GM03348 (cell line): ENCODE measurements around the gene TNFSF11.

Source experiments
- DNase-seq: peaks from one replicate; pipeline ENCODE4 v3.0.0; 2012; ENCODE audit warnings: low spot score

Gene TNFSF11

DNA sequence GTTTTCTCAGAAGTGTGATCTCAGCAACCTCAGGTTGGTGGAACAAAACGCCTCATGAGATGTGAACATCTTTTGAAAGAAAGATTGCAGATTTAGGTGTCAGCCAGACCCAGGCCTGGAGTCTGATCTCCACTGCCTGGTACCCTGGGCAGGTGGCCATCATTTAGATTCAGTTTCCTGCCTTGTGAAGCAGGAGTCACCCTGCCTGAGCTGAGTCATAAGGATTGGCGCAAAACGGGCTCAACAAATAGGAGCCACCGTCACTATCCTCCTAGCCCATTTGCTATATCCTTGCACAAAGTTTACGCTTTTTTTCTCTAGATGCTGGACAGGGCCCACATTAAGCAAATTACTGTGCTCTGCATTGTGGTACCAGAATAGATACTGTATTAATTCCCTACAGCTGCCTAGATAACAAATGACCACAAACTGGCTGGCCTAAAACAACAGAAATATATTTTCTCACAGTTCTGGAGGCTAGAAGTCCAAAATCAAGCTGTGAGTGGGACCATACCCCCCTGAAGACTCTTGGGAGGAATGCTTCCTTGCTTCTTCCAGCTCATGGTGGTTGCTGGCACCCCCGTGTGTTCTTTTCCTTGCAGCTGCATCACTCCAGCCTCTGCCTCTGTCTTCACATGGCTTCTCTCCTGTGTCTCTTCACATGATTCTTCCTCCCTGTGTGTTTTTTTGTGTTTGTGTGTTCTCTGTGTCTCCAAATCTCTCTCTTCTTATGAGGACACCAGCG is 38.2 kb downstream of the TNFSF11 start:
- DNase-seq: no peak

DNA sequence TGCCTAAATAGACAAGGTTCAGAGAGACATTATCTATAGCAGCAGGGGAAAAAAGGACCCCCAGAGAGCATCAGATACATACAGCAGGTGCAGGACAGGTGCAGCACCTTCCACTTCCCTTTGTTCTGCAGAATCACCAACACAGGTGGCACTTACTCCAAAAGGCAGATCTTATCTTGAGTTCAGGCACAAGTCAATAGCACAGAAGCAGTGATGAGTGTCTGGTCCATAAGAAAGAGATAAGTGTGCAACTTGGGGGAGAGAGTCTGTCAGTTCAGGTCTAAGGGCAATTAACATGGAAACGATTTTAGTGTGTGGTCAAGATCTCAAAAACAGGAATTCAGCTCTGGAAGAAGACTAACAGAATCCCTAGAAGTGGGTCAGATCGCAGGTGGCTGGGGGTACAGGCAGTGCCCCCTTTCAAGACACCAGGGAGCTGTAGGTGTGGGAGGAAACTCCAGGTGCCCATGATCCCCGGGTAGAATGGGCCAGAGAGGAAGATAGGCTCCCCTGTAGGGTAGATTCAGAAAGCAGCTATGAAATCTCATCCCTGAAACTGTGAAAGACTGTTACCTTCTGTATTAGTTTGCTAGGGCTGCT is 40.6 kb downstream of the TNFSF11 start:
- DNase-seq: no peak

DNA sequence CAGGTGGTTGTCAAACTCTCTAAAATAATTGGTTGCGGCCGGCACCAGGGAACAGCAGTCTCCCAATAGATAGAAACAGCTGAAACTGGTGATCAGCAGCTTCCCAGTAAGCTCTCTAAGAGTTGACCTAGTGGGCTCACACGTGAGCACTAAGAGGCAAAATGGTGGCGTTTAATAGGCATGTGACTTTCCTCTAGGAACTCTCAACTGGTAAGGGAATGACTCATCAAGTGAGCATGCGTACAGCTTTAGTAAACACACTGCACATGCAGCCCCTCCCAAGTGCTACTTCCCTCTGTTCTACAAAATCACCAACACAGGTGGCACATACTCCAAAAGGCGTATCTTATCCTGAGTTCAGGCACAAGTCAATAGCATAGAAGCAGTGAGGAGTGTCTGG is 41.7 kb downstream of the TNFSF11 start:
- no peak for DNase-seq

DNA sequence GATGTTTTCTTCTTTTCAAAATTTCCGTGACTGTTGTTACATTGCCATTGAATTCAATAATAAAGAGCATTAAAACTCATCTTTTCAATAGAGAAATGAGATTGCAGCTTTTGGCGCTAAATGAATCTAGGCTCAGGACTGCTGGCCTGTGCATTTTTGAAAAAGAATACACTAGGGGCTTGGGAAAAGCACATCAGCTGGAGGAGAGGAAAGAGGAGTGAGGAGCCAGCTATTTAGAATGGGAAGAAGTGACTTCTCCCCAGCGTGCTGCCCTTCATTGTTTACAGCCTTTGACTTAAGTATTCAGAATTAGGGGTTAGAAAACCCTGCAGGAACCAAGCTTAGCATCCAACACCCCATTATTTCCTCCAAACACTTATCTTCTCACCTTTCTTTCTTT is 43.3 kb downstream of the TNFSF11 start:
- no peak for DNase-seq

DNA sequence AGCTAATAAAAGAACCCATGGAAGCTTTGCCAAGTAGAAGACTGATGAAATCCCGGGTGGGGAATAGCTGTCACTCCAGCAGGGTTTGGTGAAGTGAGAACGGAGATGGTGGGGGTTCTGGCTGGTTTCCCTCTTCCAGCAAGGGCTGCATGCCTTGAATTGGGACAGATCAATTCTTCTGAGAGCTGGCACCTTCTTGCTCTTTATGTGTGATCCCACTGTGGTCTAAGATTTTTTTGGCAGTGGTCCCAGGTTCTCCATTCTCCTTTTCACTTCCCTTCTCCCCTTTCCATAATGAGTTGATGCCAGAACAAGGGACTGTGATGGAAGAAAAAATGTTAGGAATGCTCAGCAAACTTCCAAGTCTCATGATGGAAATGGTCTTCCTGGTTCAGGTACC is 50.0 kb downstream of the TNFSF11 start:
- DNase-seq: no peak

DNA sequence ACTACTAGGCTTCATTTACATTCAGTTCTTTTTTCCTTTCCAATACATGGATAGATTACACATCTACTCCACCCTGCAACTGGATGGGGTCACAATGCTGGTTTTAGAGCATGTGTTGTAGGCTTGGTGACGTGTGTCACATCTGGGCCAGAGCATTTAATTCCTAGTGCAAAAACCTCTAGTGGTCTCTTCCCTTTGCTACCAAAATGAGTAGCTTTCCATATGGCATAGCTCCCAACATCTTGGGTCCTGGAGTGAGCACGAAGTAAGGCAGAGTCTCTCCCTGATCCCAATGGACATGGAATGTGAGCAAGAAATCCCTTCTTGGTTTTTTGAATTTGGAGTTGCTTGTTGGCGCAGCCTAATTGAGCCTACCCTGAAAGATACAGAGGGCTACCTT is 51.7 kb downstream of the TNFSF11 start:
- no peak for DNase-seq

DNA sequence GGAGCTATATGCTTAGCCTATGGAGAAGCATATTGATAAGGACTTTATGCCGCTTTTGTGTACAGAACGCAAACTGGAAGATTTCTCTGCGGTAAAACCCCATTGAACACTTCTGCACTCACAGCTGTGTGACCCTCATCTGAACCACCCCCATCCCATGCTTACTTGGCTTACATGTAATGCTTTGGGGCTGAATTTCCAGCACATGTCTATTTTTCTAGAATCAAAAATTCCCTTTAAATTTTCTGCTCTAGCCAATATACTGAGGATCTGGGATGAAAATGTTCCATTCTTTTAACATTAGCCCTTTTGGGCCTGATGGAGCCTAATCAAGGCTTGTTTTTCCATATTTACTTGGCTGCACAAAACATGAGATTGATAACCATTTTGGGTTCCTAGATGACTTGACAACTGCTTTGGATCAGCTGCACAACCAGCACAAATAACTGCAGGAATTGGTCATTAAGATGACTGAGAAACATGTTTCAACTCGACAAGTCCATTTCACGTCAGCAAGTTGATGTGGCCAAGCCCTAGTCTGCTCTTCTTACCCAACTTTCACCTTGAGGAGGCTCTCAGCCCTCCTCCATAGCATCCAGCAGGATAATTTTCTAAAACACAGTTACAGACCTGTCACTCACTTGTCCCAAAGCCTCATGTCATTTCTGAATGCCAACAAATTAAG is 52.4 kb downstream of the TNFSF11 start:
- no peak for DNase-seq

DNA sequence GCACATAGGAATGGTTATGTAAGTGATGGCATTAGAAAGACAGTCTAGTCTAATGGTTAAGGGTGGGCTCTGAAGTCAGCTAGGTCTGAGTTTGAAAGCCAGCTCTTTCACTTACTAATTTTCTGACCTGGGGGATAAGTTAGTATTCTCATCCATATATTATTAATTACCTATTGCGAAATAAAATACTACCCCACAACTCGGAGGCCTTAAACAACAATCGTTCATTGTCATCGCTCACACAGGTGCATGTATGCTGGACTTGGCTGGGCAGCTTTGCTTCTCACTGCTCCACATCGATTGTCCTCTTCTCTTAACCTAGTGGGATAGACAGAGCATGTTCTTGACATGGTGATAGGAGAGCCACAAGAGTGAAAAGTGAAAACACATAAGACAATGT is 54.7 kb downstream of the TNFSF11 start:
- DNase-seq: no peak

DNA sequence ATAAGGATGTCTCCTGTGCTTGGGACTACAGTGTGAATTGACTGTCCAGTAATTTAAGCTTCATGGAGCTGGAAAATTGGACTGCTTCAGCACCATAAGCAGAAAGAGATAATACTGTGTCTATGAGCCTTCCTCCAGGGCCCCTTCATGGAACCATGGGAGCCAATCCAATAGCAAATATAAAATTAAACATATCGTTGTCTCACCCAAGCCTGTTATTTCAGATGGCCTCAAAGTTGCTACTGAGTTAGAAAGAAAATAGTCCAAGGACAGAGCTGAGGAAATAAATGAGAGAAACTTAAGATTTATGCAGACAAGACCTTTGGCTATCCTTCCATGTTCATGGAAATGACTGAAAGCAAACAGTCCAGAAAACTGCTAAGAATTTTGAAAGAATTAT is 57.2 kb downstream of the TNFSF11 start:
- DNase-seq: no peak

DNA sequence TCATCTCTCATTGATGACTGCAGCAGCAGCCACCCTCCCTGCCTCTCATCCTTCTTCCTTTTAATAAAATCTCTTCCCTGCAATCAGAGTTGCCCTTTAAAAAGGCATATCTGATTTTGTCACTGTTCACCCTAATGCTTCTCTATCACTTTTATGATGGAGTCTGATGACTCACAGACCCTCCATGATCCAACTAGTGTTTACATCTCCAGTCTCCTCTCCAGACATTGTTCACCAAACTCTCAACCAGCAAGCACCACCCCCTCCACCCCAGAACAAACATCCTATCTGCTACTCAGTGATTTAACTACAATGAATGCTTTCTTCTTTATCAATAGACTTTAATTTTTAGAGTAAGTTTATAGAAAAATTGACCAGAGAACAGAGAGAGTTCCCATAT is 59.5 kb downstream of the TNFSF11 start:
- DNase-seq: no peak

DNA sequence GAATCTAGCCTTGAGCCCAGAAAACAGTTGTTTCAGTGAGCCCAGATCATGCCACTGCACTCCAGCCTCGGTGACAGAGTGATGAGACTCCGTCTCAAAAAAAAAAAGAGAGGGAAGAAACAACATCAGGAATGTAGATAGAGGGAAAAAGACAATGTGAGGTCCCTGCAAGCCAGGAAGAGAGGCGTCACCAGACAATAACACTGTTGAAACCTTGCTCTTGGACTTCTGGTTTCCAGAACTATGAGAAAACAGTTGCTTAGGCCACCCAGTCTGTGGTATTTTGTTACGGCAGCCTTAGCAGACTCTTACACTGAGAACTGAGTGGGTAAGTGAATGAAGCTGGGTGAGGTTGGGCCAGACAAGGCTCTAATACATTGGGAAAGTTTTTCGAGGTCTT is 64.1 kb downstream of the TNFSF11 start:
- DNase-seq: no peak

DNA sequence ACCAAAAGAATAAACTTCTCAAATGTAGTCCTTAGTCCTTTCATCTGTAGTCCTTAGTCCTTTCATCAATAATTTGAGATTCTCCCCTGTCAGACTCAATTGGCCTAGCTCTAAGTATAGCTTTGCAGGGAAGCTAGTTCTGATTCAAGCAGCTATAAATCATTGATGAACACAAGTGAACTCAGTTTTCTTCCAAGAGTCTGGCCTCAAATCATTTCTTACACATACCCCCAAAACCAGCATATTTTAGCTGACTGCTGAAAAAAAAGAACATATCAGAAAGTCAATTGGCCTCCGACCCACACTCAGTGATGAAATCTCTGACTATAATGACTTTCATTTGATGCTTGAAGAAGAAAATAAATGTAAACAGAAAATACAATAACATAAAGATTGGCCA is 64.9 kb downstream of the TNFSF11 start:
- DNase-seq: no peak

DNA sequence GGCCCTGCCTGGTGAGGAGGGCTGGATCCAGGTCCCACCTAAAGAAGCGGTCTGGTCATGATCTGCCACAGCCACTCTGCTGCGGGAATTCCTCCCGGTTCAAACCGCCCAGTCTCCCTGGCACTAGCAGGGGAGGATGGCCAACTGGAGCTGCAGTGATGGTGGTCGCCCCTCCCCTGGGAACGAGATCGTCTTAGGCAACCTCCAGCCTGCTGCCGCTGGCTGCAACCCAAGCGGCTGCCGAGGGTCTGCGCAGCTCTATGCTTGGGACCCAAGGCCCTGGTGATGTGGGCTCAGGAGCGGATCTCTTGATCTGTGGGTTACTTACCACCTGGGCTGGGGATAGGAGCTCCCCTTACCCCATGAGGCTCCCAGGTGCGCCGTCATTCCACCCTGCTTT is 69.1 kb downstream of the TNFSF11 start:
- DNase-seq: no peak

DNA sequence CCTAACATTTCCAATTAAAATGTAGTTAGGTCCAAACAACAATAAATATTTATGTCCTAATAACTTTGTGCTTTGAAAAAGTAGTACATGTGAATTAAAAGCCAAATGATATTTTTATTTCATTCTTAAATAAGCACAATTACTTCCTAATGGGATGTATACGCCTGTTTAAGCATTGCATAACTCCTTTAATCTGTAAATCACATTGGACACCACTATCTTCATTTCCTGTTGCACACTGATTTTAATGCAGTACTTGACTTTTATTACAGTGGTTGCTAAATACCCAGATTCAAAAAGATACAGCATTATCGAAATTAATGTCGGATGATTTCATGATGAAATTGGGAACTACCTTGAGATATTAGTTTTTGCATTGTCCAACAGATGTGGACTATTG is 70.9 kb downstream of the TNFSF11 start:
- DNase-seq: no peak

DNA sequence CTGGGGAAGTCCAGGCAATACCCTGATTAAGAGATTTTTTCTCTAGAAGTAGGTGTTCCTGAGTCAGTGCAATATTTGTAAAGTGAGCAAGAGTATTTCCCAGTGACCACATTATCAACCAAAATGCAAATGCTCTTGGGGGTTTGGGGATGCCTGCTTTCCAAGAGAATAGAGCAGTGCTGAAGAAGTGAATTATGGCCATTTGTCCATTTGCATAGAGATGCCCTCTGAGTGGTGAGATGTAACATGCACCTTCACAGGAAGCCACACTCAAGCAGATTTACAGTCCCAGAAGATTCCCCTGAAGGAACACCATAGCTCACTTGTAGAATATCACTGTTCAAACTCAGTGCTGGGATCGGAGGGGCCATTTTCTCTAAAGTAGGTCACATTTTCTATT is 71.8 kb downstream of the TNFSF11 start:
- no peak for DNase-seq

DNA sequence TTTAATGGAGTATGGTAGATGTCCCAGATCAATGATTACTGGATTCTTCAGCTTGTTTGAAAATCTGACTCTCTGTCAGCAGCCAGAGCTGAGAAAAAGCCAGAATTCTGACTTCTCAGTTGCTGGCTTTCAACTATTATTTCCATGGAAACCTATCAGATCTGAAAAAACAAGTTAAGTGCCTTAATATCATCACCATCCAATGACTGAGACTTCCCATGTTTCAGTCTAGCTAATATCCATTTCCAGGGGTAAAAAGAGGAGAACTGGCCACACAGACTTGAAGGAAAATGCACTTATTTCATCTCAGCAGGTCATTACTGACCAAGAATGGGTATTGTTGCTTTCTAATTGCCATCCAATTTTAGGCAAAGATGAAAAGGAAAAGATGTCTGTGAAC is 75.2 kb downstream of the TNFSF11 start:
- DNase-seq: no peak

DNA sequence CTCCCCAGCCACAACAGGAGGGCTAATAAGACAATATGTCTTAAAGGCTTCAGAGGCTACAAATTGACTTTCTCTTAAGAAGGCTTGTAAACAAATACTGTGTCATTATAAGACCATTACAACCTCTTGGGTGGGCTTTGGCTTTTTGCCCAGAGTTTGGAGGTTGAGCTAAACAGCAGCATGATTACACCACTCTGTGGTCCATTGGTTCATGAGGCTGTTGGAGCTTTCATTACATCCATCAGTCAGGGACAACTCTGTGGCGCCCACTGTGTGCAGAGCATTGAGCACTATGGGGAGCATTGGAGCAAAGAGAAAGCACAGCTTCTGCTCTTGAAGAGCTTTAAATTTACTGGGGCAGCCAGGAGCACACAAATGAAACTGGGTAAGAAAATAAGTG is 75.9 kb downstream of the TNFSF11 start:
- DNase-seq: no peak

DNA sequence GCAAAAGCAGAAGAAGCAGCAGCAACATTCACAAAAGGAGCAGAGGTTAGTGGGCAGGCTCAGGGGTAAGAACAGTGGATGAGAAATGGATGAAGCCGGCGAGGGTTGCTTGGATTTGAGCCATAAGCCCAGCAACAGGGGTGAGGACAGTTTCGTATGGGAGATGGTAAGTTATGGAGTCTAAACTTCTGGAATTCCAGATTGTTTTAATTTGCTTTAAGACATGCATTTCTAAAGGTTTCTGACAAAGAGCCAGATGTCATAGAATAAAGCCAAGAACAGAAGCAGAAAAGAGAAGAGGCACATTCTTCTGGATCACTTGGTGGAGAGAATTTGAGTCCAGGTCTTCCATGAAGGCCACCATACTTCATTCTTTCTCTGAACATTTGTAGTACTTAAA is 76.6 kb downstream of the TNFSF11 start:
- no peak for DNase-seq

DNA sequence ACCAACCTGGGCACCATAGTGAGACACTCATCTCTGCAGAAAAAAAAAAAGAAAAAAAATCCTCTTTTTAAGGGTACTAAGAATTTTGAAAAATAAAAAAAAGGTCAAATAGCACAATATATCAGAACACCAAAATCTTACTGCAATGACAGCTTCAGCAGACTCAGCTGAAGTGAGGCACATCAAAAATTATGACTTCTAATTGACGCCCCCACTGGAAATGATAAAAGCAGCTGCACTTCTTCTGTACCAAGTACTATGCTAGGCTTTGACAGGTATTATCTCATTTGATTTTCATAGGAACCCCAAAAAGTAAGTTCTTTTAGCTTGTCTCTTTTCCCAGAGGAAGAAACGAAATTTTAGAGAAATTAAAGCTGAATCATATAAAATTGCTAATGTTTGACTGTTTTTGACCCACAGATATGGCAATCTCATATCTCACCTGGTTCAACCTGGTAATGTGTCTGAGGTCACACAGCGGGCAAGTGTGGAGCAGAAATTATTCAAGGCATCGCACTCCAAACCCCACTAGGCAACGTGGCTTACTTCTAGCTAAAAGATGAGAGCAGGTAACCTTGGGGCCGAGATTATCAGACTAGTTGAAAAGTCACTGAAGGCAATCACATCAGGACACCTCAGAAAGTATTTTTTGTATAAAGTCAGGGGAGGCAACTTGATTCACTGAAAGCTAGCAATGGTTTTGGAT is 78.1 kb downstream of the TNFSF11 start:
- DNase-seq: no peak

DNA sequence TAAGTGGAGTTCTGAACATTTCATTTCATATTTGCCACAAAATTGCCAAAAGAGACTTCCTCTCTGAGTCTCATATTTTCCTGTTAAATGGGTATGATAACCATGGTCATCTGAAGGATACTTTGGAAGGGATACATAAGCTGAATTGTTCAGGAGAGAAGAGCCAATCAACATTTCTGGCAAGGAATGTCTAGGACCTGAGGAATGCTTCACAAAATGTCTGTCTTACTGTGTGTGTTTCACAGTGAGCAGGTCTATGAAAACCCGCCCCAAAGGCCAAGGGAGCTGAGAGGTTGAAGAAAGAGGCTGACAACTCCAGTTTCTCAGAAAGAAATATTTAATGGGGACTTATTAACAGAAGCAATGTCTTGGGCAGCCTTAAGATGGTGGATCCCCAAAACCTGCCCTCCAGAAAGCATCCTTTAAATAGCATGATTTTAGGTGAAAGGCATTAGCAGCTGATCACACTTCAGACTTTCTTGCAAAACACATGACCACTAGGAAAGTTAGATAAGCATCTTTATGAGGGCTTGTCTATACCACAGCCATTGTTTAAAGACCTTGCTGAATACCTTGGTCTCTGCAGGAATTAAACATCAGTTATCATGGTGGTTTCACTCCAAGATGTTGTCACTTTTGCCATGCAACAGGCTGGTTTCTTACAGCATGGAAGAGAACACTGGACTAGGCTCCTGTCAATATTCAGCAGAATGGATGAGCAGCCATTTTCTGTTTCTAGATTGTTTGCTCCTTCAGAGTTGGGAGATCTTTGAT is 78.9 kb downstream of the TNFSF11 start:
- no peak for DNase-seq

DNA sequence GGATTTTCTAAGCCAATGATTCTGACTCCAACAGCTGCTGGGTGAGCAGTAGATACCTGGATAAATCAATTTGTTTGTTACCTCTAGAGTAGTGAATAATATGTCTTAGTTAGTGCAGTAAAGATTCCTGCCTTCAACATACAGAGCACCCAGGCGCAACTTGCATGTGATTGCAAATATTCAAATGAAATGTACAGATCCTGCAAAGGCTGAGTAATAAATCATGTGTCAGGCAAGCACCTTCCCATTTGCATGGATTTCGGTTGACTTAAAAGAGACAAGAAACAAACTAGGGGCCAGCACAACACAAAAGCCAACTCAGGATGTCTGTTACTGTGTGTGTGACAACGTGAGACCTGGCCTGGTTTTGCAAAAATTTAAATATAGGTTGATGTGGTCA is 79.7 kb downstream of the TNFSF11 start:
- no peak for DNase-seq

DNA sequence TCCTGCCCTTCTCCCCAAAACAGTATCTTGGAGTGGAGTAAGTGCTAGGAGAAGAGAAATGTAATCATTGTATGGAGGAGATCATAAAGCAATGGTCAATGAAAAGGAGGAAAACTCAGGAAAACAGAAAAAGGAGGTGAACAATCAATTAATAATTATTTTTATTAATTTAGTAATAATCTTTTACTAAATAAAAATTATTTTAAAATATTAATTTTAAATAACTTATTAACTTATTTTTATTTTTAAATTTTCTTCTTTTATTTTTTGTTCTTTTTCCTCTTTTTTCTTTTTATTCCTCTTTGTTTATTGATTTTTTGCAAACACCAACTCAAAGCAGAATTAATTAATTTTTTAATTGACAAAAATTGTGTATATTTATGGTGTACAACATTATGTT is 80.3 kb downstream of the TNFSF11 start:
- DNase-seq: no peak
